ENCODE data around the gene PDX1. TPM values are rescaled to one million over a fixed set of nuclear protein-coding genes. Genes with fewer than 3 reads are reported as not detected.

The PDX1 gene
- total and polyA plus RNA-seq, 9 of the 15 experiments (the other 6 are each of a cell fraction or from before 2014, with no cell fraction given) = not detected

GRCh38 chr13:27962128-27962841 is 42.5 kb downstream of the PDX1 start:
- H4K20me1 ChIP-seq (replicated peaks; ENCODE audit: control insufficient read depth, insufficient read depth, low read length) = no peaks in the 10 kb centered on the region; the same call in 1 of the 2 replicates
- no peaks in the 10 kb centered on the region for H3K9me1 ChIP-seq (ENCODE audit: control insufficient read depth, insufficient read depth, low read length)
- H3K4me2 ChIP-seq (ENCODE audit: insufficient read depth, low read length) = no peak overlapping the region
- no peaks in the 10 kb centered on the region for H3K9me3 ChIP-seq (replicated peaks; ENCODE audit: control insufficient read depth, insufficient read depth, low read depth, low read length)
- H3K27me3 ChIP-seq (ENCODE audit: control insufficient read depth in 2 of 2, insufficient read depth in 2 of 2, low read length in 2 of 2) = peaks cover 8 to 48% of the 10 kb centered on the region in 2 experiments; a peak in 4 of 5 replicates
- FAIRE-seq = no peak
- no peak overlapping the region for H3K27ac ChIP-seq (ENCODE audit: extremely low read depth, low read depth, low read length)
- H3K79me2 ChIP-seq (ENCODE audit: control insufficient read depth, insufficient read depth, low read length) = no peaks in the 10 kb centered on the region
- POLR2A ChIA-PET = interaction anchor here (0.7 to 1.0 kb wide), 2 partner anchors 15 to 425 kb away, joined by 3 read pairs; no protein-coding TSS in a partner anchor
- no TSS peak for BruUV-seq (replicated peaks)
- H3K9ac ChIP-seq (ENCODE audit: insufficient read depth in 1 of 2, low read depth in 2 of 2, low read length in 2 of 2) = no peak overlapping the region
- CTCF ChIA-PET (ENCODE audit: low intra/inter-chr PET ratio) = no interaction called here
- intact Hi-C loops (cut with micrococcal nuclease) (no loop called here), in situ Hi-C loops (cut with MboI) (loop anchor here (25.0 kb wide), 1 partner anchor 450 kb away; no protein-coding TSS in a partner anchor)
- H3K4me3 ChIP-seq = no peak overlapping the region
- no peaks in the 10 kb centered on the region for H3K36me3 ChIP-seq (ENCODE audit: control insufficient read depth, insufficient read depth, low read length)
- no peak overlapping the region for H2AFZ ChIP-seq (ENCODE audit: low read depth, low read length)
- WGBS (ENCODE audit: insufficient coverage, low coverage, missing lambda C conversion rate) = 0% methylated on average over 1 of the region's 6 CpGs
- ATAC-seq = no peak
- peaks cover 0 to 13% of the 10 kb centered on the region in 2 experiments; a peak in 2 of 5 replicates for H3K4me1 ChIP-seq (replicated peaks in 1 of 2; ENCODE audit: control insufficient read depth in 2 of 2, insufficient read depth in 2 of 2, low read length in 2 of 2)
- no peak for DNase-seq (ENCODE audit: extremely low read depth in 1 of 4, low spot score in 3 of 4)
- TF ChIP-seq TFE3 (CRISPR knock-in tag; IDR thresholded peaks at IDR 0.05) (no peak), KLF13 (tag; IDR thresholded peaks at IDR 0.05; ENCODE audit: borderline replicate concordance, low read depth) (no peak), ZNF311 (CRISPR knock-in tag; IDR thresholded peaks at IDR 0.05) (no peak), ZNF212 (CRISPR knock-in tag; IDR thresholded peaks at IDR 0.05) (no peak), ELF4 (CRISPR knock-in tag; IDR thresholded peaks at IDR 0.05) (no peak), NR2C2 (CRISPR knock-in tag; IDR thresholded peaks at IDR 0.05) (no peak), NR2C2 (tag; IDR thresholded peaks at IDR 0.05) (no peak), MAFG (tag; conservative IDR thresholded peaks at IDR 0.05) (no peak), ZNF507 (tag; conservative IDR thresholded peaks at IDR 0.05) (no peak), TCF7 (IDR thresholded peaks at IDR 0.05; ENCODE audit: borderline replicate concordance) (no peak), RNF2 (IDR thresholded peaks at IDR 0.05) (no peak), CREB3L1 (IDR thresholded peaks at IDR 0.05; ENCODE audit: borderline replicate concordance, low read depth) (no peak), GTF2B (IDR thresholded peaks at IDR 0.05; ENCODE audit: extremely low read depth, insufficient read length) (no peak), GTF3C2 (IDR thresholded peaks at IDR 0.05; ENCODE audit: borderline replicate concordance, extremely low read depth, insufficient read length) (no peak), RHOXF2B (CRISPR knock-in tag; conservative IDR thresholded peaks at IDR 0.05) (no peak), NCOA6 (IDR thresholded peaks at IDR 0.05) (no peak), YBX1 (IDR thresholded peaks at IDR 0.05) (no peak)

All from K562 (cell line).